HepG2 (cell line): ENCODE data around the gene TSHZ2. TPM values are rescaled to one million over a fixed set of nuclear protein-coding genes. Genes with fewer than 3 reads are reported as not detected.

Experiments
- ATAC-seq: fragments of 200-7000 bp; cut with Tn5 transposase; 3 replicates; pipeline ENCODE4 v1.9.1; 2020; ENCODE audit warnings: mild to moderate bottlenecking, moderate library complexity
- BruUV-seq: library from RNA; stranded (reverse); fragments of 400-500 nt; replicated peaks from 2 replicates; lab custom pipeline; 2021; lab: Mats Ljungman, UMichigan
- CTCF ChIA-PET: fragments of 300-600 bp; formaldehyde crosslinking; extraction: SDS; loops from one replicate; lab custom pipeline; 2021; ENCODE audit warnings: low total read pairs, inconsistent platforms, low intra/inter-chr PET ratio; lab: Yijun Ruan, JAX
- POLR2A ChIA-PET: fragments of 350-600 bp; sonication (Branson Sonifier 250); formaldehyde crosslinking; loops from one replicate; lab custom pipeline; 2020; ENCODE audit warnings: antibody characterized with exemption, inconsistent platforms; lab: Yijun Ruan, JAX
- DNase-seq: peaks from one replicate; pipeline ENCODE4 v3.0.0-alpha.2; 2015; ENCODE audit warnings: low spot score
- FAIRE-seq: peaks from 3 replicates; lab custom pipeline; 2011; peaks lifted over from hg19 to GRCh38; lab: Jason Lieb, UNC
- H2AFZ ChIP-seq: one replicate; pipeline ENCODE4 v1.6.1; 2011; ENCODE audit warnings: low read length, inconsistent platforms
- H3K27ac ChIP-seq: fragments of 300-600 bp; 3 replicates; pipeline ENCODE4 v1.8.0; 2011; ENCODE audit warnings: mixed run types, mild to moderate bottlenecking, mixed read lengths, low read length, inconsistent platforms; ENCODE audit not compliant: insufficient read depth; ENCODE audit errors: extremely low read length
- H3K27me3 ChIP-seq, 2 experiments: fragments of 200-600 bp in 1 of 2; 2 replicates in 1 of 2; 3 replicates in 1 of 2; pipeline versions ENCODE4 v1.6.0 to v1.8.0; 2011; ENCODE audit warnings: low read length in 2 of 2, mild to moderate bottlenecking in 2 of 2, moderate library complexity in 2 of 2, inconsistent platforms in 1 of 2; ENCODE audit not compliant: insufficient read depth in 2 of 2, control insufficient read depth in 1 of 2
- H3K36me3 ChIP-seq, 2 experiments: fragments of 200-600 bp in 1 of 2; replicated peaks in 1 of 2; 2 replicates in 1 of 2; 3 replicates in 1 of 2; pipeline versions ENCODE4 v1.5.1 to v1.8.0; 2011; ENCODE audit warnings: low read length in 2 of 2, inconsistent platforms in 1 of 2; ENCODE audit not compliant: insufficient read depth in 2 of 2, control insufficient read depth in 1 of 2
- H3K4me1 ChIP-seq: 2 replicates; pipeline ENCODE4 v1.5.1; 2012; ENCODE audit warnings: low read length, inconsistent platforms; ENCODE audit not compliant: insufficient read depth
- H3K4me2 ChIP-seq: 2 replicates; pipeline ENCODE4 v1.6.0; 2011; ENCODE audit warnings: low read depth, low read length, inconsistent platforms
- H3K4me3 ChIP-seq, 3 experiments: fragments of 200-600 bp in 1 of 3; sonication (generic), shearing (Covaris generic) in 1 of 3; replicated peaks in 1 of 3; 2 replicates each; pipeline ENCODE4 v1.5.1; 2011 to 2016; ENCODE audit warnings: low read length in 3 of 3, inconsistent platforms in 2 of 3, low read depth in 2 of 3, mild to moderate bottlenecking in 2 of 3, control low read depth in 1 of 3, mixed read lengths in 1 of 3; ENCODE audit not compliant: insufficient read depth in 1 of 3
- H3K79me2 ChIP-seq: one replicate; pipeline ENCODE4 v1.6.1; 2011; ENCODE audit warnings: low read length, inconsistent platforms; ENCODE audit not compliant: insufficient read depth
- H3K9ac ChIP-seq: 2 replicates; pipeline ENCODE4 v1.6.0; 2011; ENCODE audit warnings: mild to moderate bottlenecking, low read depth, low read length, inconsistent platforms; ENCODE audit not compliant: insufficient read depth
- H3K9me3 ChIP-seq: 2 replicates; pipeline ENCODE4 v1.5.1; 2012; ENCODE audit warnings: mild to moderate bottlenecking, low read length
- H4K20me1 ChIP-seq: 2 replicates; pipeline ENCODE4 v1.6.0; 2011; ENCODE audit warnings: inconsistent platforms, mild to moderate bottlenecking, low read length, moderate library complexity; ENCODE audit not compliant: insufficient read depth
- AGO1 ChIP-seq: fragments of 200-400 bp; formaldehyde crosslinking; IDR thresholded peaks from 2 replicates; pipeline ENCODE4 v1.6.1; 2017; ENCODE audit warnings: mild to moderate bottlenecking, low read depth, low read length, moderate library complexity; ENCODE audit not compliant: poor library complexity, severe bottlenecking
- IRF1 ChIP-seq: sonication (generic); formaldehyde crosslinking; IDR thresholded peaks from 2 replicates; pipeline ENCODE4 v1.4.0; 2020; ENCODE audit warnings: low read depth, mild to moderate bottlenecking, missing genetic modification reagents
- ISX ChIP-seq: sonication (generic); formaldehyde crosslinking; conservative IDR thresholded peaks from 2 replicates; pipeline ENCODE4 v1.5.0; 2020; ENCODE audit warnings: missing genetic modification reagents
- MEF2D ChIP-seq: sonication (generic); formaldehyde crosslinking; IDR thresholded peaks from 2 replicates; pipeline ENCODE4 v1.5.1; 2020; ENCODE audit warnings: mild to moderate bottlenecking, missing genetic modification reagents
- MTF1 ChIP-seq: sonication (generic); formaldehyde crosslinking; IDR thresholded peaks from 2 replicates; pipeline ENCODE4 v1.5.0; 2020; ENCODE audit warnings: missing genetic modification reagents
- SMARCE1 ChIP-seq: fragments of 450-650 bp; IDR thresholded peaks from 2 replicates; pipeline ENCODE4 v1.6.1; 2017; ENCODE audit warnings: borderline replicate concordance
- THYN1 ChIP-seq: sonication (generic); formaldehyde crosslinking; IDR thresholded peaks from 2 replicates; pipeline ENCODE4 v1.8.1; 2023; ENCODE audit warnings: low read depth, mild to moderate bottlenecking, moderate library complexity, missing genetic modification reagents, borderline replicate concordance
- ZKSCAN5 ChIP-seq: sonication (generic); formaldehyde crosslinking; IDR thresholded peaks from 2 replicates; pipeline ENCODE4 v1.5.1; 2020; ENCODE audit warnings: mild to moderate bottlenecking, missing genetic modification reagents
- ZNF124 ChIP-seq: sonication (generic); formaldehyde crosslinking; IDR thresholded peaks from 2 replicates; pipeline ENCODE4 v1.4.0; 2020; ENCODE audit warnings: missing genetic modification reagents
- WGBS: methylation state at CpG from one replicate; pipeline ENCODE4 v1.1.6; 2017; ENCODE audit warnings: low lambda C conversion rate; 5-methylcytosine and 5-hydroxymethylcytosine counted together
- in situ Hi-C: cut with HindIII; loops from 2 replicates; pipeline ENCODE4 v1.10.0; 2017; ENCODE audit warnings: low pct_unique_long_range_greater_than_20kb; ENCODE audit not compliant: extremely low pct_ligation_motif_present
- intact Hi-C: fragments of 100-400 bp; cut with micrococcal nuclease; formaldehyde crosslinking; loops from one replicate; pipeline ENCODE4 v1.10.0; 2022; ENCODE audit not compliant: unreplicated experiment
- polyA plus RNA-seq, 8 experiments: library from polyadenylated mRNA; depleted of rRNA in 3 of 8; stranded (reverse) in 7 of 8; unstranded in 1 of 8; fragments of >200 nt; fragmentation: Illumina TruSeq in 4 of 8; extraction: Trizol in 4 of 8; gene quantifications; 2 replicates each; pipeline versions ENCODE4 v1.2.1 to v1.2.3, GENCODE V29; 2011 to 2016; ENCODE audit warnings: low read depth in 4 of 8, missing spikeins in 1 of 8, mixed read lengths in 1 of 8; ENCODE audit not compliant: insufficient read depth in 1 of 8
- total RNA-seq, 5 experiments: library from RNA; depleted of rRNA; stranded (reverse); fragments of >200 nt; fragmentation: Illumina TruSeq; extraction: Trizol; gene quantifications; 2 replicates each; pipeline ENCODE4 v1.2.3, GENCODE V29; 2016; ENCODE audit warnings: low read depth in 1 of 5

Gene TSHZ2
- total and polyA plus RNA-seq, 2 of the 13 experiments (the other 11 are each of a cell fraction or from before 2014, with no cell fraction given): 0.01 TPM; not detected in 1

- WGBS: 61% methylated on average over 4 of the region's 4 CpGs
- CTCF ChIA-PET: no interaction called here
- BruUV-seq: no TSS peak
- no peak overlapping the region for H3K4me2 ChIP-seq
- POLR2A ChIA-PET: no interaction called here
- no peaks in the 10 kb centered on the region; a peak in 1 of 5 replicates for H3K36me3 ChIP-seq
- DNase-seq (no peak), ATAC-seq (no peak), FAIRE-seq (no peak)
- no peaks in the 10 kb centered on the region for H3K27me3 ChIP-seq
- H3K4me1 ChIP-seq: no peaks in the 10 kb centered on the region
- H3K4me3 ChIP-seq: no peak overlapping the region
- H3K9ac ChIP-seq: no peak overlapping the region
- H3K9me3 ChIP-seq: peaks cover 18% of the 10 kb centered on the region
- in situ Hi-C loops: no loop called here
- H2AFZ ChIP-seq: no peak overlapping the region
- no peaks in the 10 kb centered on the region for H4K20me1 ChIP-seq
- intact Hi-C loops: no loop called here
- no peaks in the 10 kb centered on the region for H3K79me2 ChIP-seq
- no peak for TF ChIP-seq MEF2D (CRISPR knock-in tag)
- no peak overlapping the region for H3K27ac ChIP-seq
Observed at GRCh38 chr20:53453076-53453475, 480.9 kb downstream of the TSHZ2 start.

- ChIA-PET CTCF (no interaction called here), POLR2A (no interaction called here)
- ATAC-seq: no peak
- no peak overlapping the region for H3K4me3 ChIP-seq
- no peaks in the 10 kb centered on the region; a peak in 1 of 5 replicates for H3K36me3 ChIP-seq
- H3K79me2 ChIP-seq: no peaks in the 10 kb centered on the region
- no peak overlapping the region for H3K9ac ChIP-seq
- no peaks in the 10 kb centered on the region for H4K20me1 ChIP-seq
- H3K27ac ChIP-seq: no peak overlapping the region
- no peaks in the 10 kb centered on the region for H3K4me1 ChIP-seq
- peaks cover 8% of the 10 kb centered on the region for H3K9me3 ChIP-seq
- no peak overlapping the region for H2AFZ ChIP-seq
- TF ChIP-seq ISX (CRISPR knock-in tag): no peak
- no peak for TF ChIP-seq AGO1
- TF ChIP-seq SMARCE1: no peak
- no peak for TF ChIP-seq IRF1 (CRISPR knock-in tag)
- peak; percentile 99 for TF ChIP-seq ZNF124
- TF ChIP-seq ZKSCAN5 (CRISPR knock-in tag): no peak
- no peak for TF ChIP-seq THYN1 (CRISPR knock-in tag)
- no peak for TF ChIP-seq MTF1 (CRISPR knock-in tag)
- intact Hi-C loops: no loop called here
- BruUV-seq: no TSS peak
- in situ Hi-C loops: no loop called here
- no peak for FAIRE-seq
- no peak overlapping the region for H3K4me2 ChIP-seq
- DNase-seq: no peak
- H3K27me3 ChIP-seq: no peaks in the 10 kb centered on the region
- 58% methylated on average over 6 of the region's 6 CpGs for WGBS
Observed at GRCh38 chr20:53454675-53455276, 482.6 kb downstream of the TSHZ2 start.
